ES-I3 (cell line): ENCODE results near the gene ULBP2.
"Not testable (repeated sequence)": the region's sequence is repeated elsewhere in the genome, so short reads cannot be mapped to it uniquely, and the experiment has no call there.

Experiments
- H3K36me3 ChIP-seq: 2 replicates; pipeline ENCODE4 v1.6.1; 2013; ENCODE audit warnings: mild to moderate bottlenecking, low read length, control low read depth, moderate library complexity; ENCODE audit not compliant: insufficient read depth
- H3K4me1 ChIP-seq: 2 replicates; pipeline ENCODE4 v1.6.1; 2013; ENCODE audit warnings: mild to moderate bottlenecking, control low read depth, low read length; ENCODE audit not compliant: insufficient read depth
- H3K9ac ChIP-seq: 2 replicates; pipeline ENCODE4 v1.6.1; 2013; ENCODE audit warnings: low read depth, mild to moderate bottlenecking, low read length, moderate library complexity
- H3K9me3 ChIP-seq: 2 replicates; pipeline ENCODE4 v1.6.1; 2013; ENCODE audit warnings: mild to moderate bottlenecking, low read length, moderate library complexity; ENCODE audit not compliant: control insufficient read depth, insufficient read depth

The ULBP2 gene

GRCh38 chr6:149903938-149904611, 37.7 kb upstream of the ULBP2 start:
- Histone ChIP-seq H3K9ac (no peak overlapping the region), H3K9me3 (no peaks in the 10 kb centered on the region), H3K4me1 (no peaks in the 10 kb centered on the region), H3K36me3 (no peaks in the 10 kb centered on the region)

- no peaks in the 10 kb centered on the region for H3K9me3 ChIP-seq
- H3K36me3 ChIP-seq: no peaks in the 10 kb centered on the region
- H3K4me1 ChIP-seq: no peaks in the 10 kb centered on the region
- no peak overlapping the region for H3K9ac ChIP-seq
These were observed 37.0 kb upstream of the ULBP2 start for GRCh38 chr6:149904661-149905370.

- no peak overlapping the region for H3K9ac ChIP-seq
- no peaks in the 10 kb centered on the region for H3K36me3 ChIP-seq
- H3K4me1 ChIP-seq: no peaks in the 10 kb centered on the region
- no peaks in the 10 kb centered on the region for H3K9me3 ChIP-seq
These were observed 36.4 kb upstream of the ULBP2 start for GRCh38 chr6:149905371-149905910.

GRCh38 chr6:149905911-149906371, 35.9 kb upstream of the ULBP2 start:
- H3K9me3 ChIP-seq: no peaks in the 10 kb centered on the region
- no peaks in the 10 kb centered on the region for H3K36me3 ChIP-seq
- no peak overlapping the region for H3K9ac ChIP-seq
- no peaks in the 10 kb centered on the region for H3K4me1 ChIP-seq

- H3K36me3 ChIP-seq: no peaks in the 10 kb centered on the region
- no peaks in the 10 kb centered on the region for H3K4me1 ChIP-seq
- H3K9ac ChIP-seq: no peak overlapping the region
- no peaks in the 10 kb centered on the region for H3K9me3 ChIP-seq
These were observed 35.4 kb upstream of the ULBP2 start for GRCh38 chr6:149906405-149906804.

GRCh38 chr6:149907317-149907716, 34.5 kb upstream of the ULBP2 start:
- no peak overlapping the region for H3K9ac ChIP-seq
- H3K9me3 ChIP-seq: no peaks in the 10 kb centered on the region
- H3K4me1 ChIP-seq: no peaks in the 10 kb centered on the region
- H3K36me3 ChIP-seq: no peaks in the 10 kb centered on the region

- H3K9ac ChIP-seq, H3K36me3 ChIP-seq, H3K9me3 ChIP-seq, H3K4me1 ChIP-seq: not testable (repeated sequence)
These were observed 33.3 kb upstream of the ULBP2 start for GRCh38 chr6:149908480-149908879.

GRCh38 chr6:149909701-149910470, 31.9 kb upstream of the ULBP2 start:
- Histone ChIP-seq H3K9ac (no peak overlapping the region), H3K9me3 (no peaks in the 10 kb centered on the region), H3K4me1 (no peaks in the 10 kb centered on the region), H3K36me3 (no peaks in the 10 kb centered on the region)

GRCh38 chr6:149910721-149911151, 31.1 kb upstream of the ULBP2 start:
- Histone ChIP-seq H3K9ac (no peak overlapping the region), H3K9me3 (no peaks in the 10 kb centered on the region), H3K36me3 (no peaks in the 10 kb centered on the region), H3K4me1 (no peaks in the 10 kb centered on the region)

- H3K9me3 ChIP-seq, H3K36me3 ChIP-seq, H3K4me1 ChIP-seq, H3K9ac ChIP-seq: not testable (repeated sequence)
These were observed 29.1 kb upstream of the ULBP2 start for GRCh38 chr6:149912680-149913079.

GRCh38 chr6:149913085-149913484, 28.7 kb upstream of the ULBP2 start:
- H3K4me1 ChIP-seq: no peaks in the 10 kb centered on the region
- no peak overlapping the region for H3K9ac ChIP-seq
- no peaks in the 10 kb centered on the region for H3K36me3 ChIP-seq
- no peaks in the 10 kb centered on the region for H3K9me3 ChIP-seq

- no peaks in the 10 kb centered on the region for H3K4me1 ChIP-seq
- no peak overlapping the region for H3K9ac ChIP-seq
- no peaks in the 10 kb centered on the region for H3K36me3 ChIP-seq
- H3K9me3 ChIP-seq: no peaks in the 10 kb centered on the region
These were observed 28.1 kb upstream of the ULBP2 start for GRCh38 chr6:149913540-149914240.

- no peaks in the 10 kb centered on the region for H3K9me3 ChIP-seq
- H3K4me1 ChIP-seq: no peaks in the 10 kb centered on the region
- no peaks in the 10 kb centered on the region for H3K36me3 ChIP-seq
- H3K9ac ChIP-seq: no peak overlapping the region
These were observed 25.6 kb upstream of the ULBP2 start for GRCh38 chr6:149915970-149916865.
